Parathyroid adenoma (tissue), 2 donors: ENCODE results near the gene GEMIN2.
"Not testable (repeated sequence)": the region's sequence is repeated elsewhere in the genome, so short reads cannot be mapped to it uniquely, and the experiment has no call there.

Experiments
- H2AFZ ChIP-seq: fragments of 300-600 bp; sonication (generic); one replicate; pipeline ENCODE4 v1.7.0; 2017; ENCODE audit warnings: antibody characterized with exemption, mild to moderate bottlenecking
- H3K27ac ChIP-seq: fragments of 300-600 bp; sonication (generic); one replicate; pipeline ENCODE4 v1.7.0; 2017
- H3K27me3 ChIP-seq: fragments of 300-600 bp; sonication (generic); one replicate; pipeline ENCODE4 v1.7.0; 2017; ENCODE audit warnings: low read length; ENCODE audit not compliant: control insufficient read depth, insufficient read depth
- H3K36me3 ChIP-seq: fragments of 300-600 bp; sonication (generic); one replicate; pipeline ENCODE4 v1.7.0; 2017; ENCODE audit warnings: low read length; ENCODE audit not compliant: control insufficient read depth, insufficient read depth
- H3K4me1 ChIP-seq: fragments of 300-600 bp; sonication (generic); one replicate; pipeline ENCODE4 v1.7.0; 2017; ENCODE audit warnings: control low read depth
- H3K4me2 ChIP-seq: fragments of 300-600 bp; sonication (generic); one replicate; pipeline ENCODE4 v1.7.0; 2017; ENCODE audit warnings: low read length
- H3K4me3 ChIP-seq: fragments of 300-600 bp; sonication (generic); one replicate; pipeline ENCODE4 v1.7.0; 2017; ENCODE audit warnings: low read depth, low read length
- H3K79me2 ChIP-seq: fragments of 300-600 bp; sonication (generic); one replicate; pipeline ENCODE4 v1.7.0; 2017; ENCODE audit warnings: control low read depth
- H3K9ac ChIP-seq: fragments of 300-600 bp; sonication (generic); one replicate; pipeline ENCODE4 v1.7.0; 2017; ENCODE audit warnings: mild to moderate bottlenecking
- H3K9me3 ChIP-seq: fragments of 300-600 bp; sonication (generic); one replicate; pipeline ENCODE4 v1.7.0; 2017; ENCODE audit warnings: low read length; ENCODE audit not compliant: control insufficient read depth
- CTCF ChIP-seq: fragments of 300-600 bp; sonication (generic); IDR thresholded peaks from one replicate; pipeline ENCODE4 v1.7.0; 2017; ENCODE audit warnings: antibody characterized with exemption, mild to moderate bottlenecking
- donor health status: primary hyperparathyroidism.

GEMIN2 gene

GRCh38 chr14:39157491-39157890 lies 43.4 kb downstream of the GEMIN2 start:
- Histone ChIP-seq H3K27me3 (no peaks in the 10 kb centered on the region), H3K36me3 (no peaks in the 10 kb centered on the region), H3K9ac (no peak overlapping the region), H3K4me2 (no peak overlapping the region), H3K4me3 (no peak overlapping the region), H3K4me1 (no peaks in the 10 kb centered on the region), H3K9me3 (no peaks in the 10 kb centered on the region), H3K79me2 (peaks cover 8% of the 10 kb centered on the region), H2AFZ (no peak overlapping the region), H3K27ac (no peak overlapping the region)
- no peak for TF ChIP-seq CTCF

- no peak for TF ChIP-seq CTCF
- Histone ChIP-seq H3K79me2 (peaks cover 13% of the 10 kb centered on the region), H3K9ac (no peak overlapping the region), H3K27me3 (no peaks in the 10 kb centered on the region), H3K4me1 (no peaks in the 10 kb centered on the region), H3K27ac (no peak overlapping the region), H3K9me3 (no peaks in the 10 kb centered on the region), H3K36me3 (no peaks in the 10 kb centered on the region), H3K4me2 (no peak overlapping the region), H3K4me3 (no peak overlapping the region), H2AFZ (no peak overlapping the region)
Measured at GRCh38 chr14:39158222-39158858, 44.2 kb downstream of the GEMIN2 start.

GRCh38 chr14:39160494-39160893 lies 46.4 kb downstream of the GEMIN2 start:
- Histone ChIP-seq H3K4me1 (no peaks in the 10 kb centered on the region), H3K36me3 (no peaks in the 10 kb centered on the region), H3K9me3 (no peaks in the 10 kb centered on the region), H2AFZ (no peak overlapping the region), H3K27ac (no peak overlapping the region), H3K79me2 (peaks cover 30% of the 10 kb centered on the region), H3K4me3 (no peak overlapping the region), H3K4me2 (no peak overlapping the region), H3K9ac (no peak overlapping the region), H3K27me3 (no peaks in the 10 kb centered on the region)
- TF ChIP-seq CTCF = no peak

- H3K4me1 ChIP-seq, H3K4me2 ChIP-seq, H3K9me3 ChIP-seq, H3K36me3 ChIP-seq, H3K27ac ChIP-seq, H3K4me3 ChIP-seq, H2AFZ ChIP-seq, H3K9ac ChIP-seq, H3K27me3 ChIP-seq: not testable (repeated sequence)
- H3K79me2 ChIP-seq = peaks cover 50% of the 10 kb centered on the region
Measured at GRCh38 chr14:39167797-39168320, 53.7 kb downstream of the GEMIN2 start.

- Histone ChIP-seq H3K9ac (no peak overlapping the region), H3K4me1 (peaks cover 5% of the 10 kb centered on the region), H3K36me3 (no peaks in the 10 kb centered on the region), H3K9me3 (no peaks in the 10 kb centered on the region), H2AFZ (no peak overlapping the region), H3K27me3 (no peaks in the 10 kb centered on the region), H3K79me2 (peaks cover 49% of the 10 kb centered on the region), H3K4me2 (peak overlapping the region; percentile 85), H3K27ac (no peak overlapping the region), H3K4me3 (peak overlapping the region; percentile 85)
- no peak for TF ChIP-seq CTCF
Measured at GRCh38 chr14:39168591-39168990, 54.5 kb downstream of the GEMIN2 start.
